WERI-Rb-1 (cell line): Measurements from ENCODE around the gene RABEP1.

Source experiments
- DNase-seq: peaks from one replicate; pipeline ENCODE4 v3.0.0-alpha.2; 2020
- H3K27ac ChIP-seq: fragments of 250-450 bp; sonication (Bioruptor Pico); 2 replicates; pipeline ENCODE4 v1.5.1; 2020; ENCODE audit warnings: mild to moderate bottlenecking, moderate library complexity
- H3K27me3 ChIP-seq: fragments of 250-450 bp; sonication (Bioruptor Pico); 2 replicates; pipeline ENCODE4 v1.5.1; 2021; ENCODE audit warnings: mild to moderate bottlenecking, low read depth, moderate library complexity; ENCODE audit not compliant: insufficient read depth, severe bottlenecking
- H3K36me3 ChIP-seq: fragments of 250-450 bp; sonication (Bioruptor Pico); 2 replicates; pipeline ENCODE4 v1.5.1; 2020; ENCODE audit warnings: mild to moderate bottlenecking, moderate library complexity
- H3K4me3 ChIP-seq: 2 replicates; pipeline ENCODE4 v1.5.1; 2011; ENCODE audit warnings: low read depth, mild to moderate bottlenecking, control low read depth, low read length
- H3K9me3 ChIP-seq: fragments of 250-450 bp; sonication (Bioruptor Pico); 2 replicates; pipeline ENCODE4 v1.5.1; 2021; ENCODE audit warnings: mild to moderate bottlenecking, moderate library complexity; ENCODE audit not compliant: severe bottlenecking
- TF ChIP-seq, protein P1 (sequence below): IDR thresholded peaks from 2 replicates; pipeline ENCODE4 v1.5.1; 2011; ENCODE audit warnings: low read depth, mild to moderate bottlenecking, control low read depth, inconsistent platforms, low read length

The RABEP1 gene

DNA sequence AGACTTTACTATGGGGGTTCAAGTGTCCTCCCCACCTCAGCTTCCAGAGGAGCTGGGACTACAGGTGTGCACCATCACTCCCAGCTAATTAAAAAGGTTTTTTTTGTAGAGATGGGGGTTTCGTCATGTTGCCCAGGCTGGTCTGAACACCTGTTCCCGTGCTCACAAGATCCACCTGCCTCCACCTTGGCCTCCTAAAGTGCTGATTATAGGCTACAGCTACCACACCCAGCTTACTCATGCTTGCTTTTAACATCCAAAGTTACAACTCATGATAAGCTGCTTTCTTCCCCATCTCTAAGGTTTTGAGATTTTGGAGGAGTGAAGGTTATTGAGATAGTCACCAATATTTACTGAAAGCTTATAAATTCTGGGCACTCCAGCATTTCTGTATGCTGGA is 134.8 kb downstream of the RABEP1 start:
- DNase-seq: no peak
- TF ChIP-seq, protein P1, sequence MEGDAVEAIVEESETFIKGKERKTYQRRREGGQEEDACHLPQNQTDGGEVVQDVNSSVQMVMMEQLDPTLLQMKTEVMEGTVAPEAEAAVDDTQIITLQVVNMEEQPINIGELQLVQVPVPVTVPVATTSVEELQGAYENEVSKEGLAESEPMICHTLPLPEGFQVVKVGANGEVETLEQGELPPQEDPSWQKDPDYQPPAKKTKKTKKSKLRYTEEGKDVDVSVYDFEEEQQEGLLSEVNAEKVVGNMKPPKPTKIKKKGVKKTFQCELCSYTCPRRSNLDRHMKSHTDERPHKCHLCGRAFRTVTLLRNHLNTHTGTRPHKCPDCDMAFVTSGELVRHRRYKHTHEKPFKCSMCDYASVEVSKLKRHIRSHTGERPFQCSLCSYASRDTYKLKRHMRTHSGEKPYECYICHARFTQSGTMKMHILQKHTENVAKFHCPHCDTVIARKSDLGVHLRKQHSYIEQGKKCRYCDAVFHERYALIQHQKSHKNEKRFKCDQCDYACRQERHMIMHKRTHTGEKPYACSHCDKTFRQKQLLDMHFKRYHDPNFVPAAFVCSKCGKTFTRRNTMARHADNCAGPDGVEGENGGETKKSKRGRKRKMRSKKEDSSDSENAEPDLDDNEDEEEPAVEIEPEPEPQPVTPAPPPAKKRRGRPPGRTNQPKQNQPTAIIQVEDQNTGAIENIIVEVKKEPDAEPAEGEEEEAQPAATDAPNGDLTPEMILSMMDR: no peak
- Histone ChIP-seq H3K27ac (no peak overlapping the region), H3K36me3 (peaks cover 69% of the 10 kb centered on the region), H3K27me3 (no peaks in the 10 kb centered on the region), H3K9me3 (no peaks in the 10 kb centered on the region), H3K4me3 (no peak overlapping the region)

DNA sequence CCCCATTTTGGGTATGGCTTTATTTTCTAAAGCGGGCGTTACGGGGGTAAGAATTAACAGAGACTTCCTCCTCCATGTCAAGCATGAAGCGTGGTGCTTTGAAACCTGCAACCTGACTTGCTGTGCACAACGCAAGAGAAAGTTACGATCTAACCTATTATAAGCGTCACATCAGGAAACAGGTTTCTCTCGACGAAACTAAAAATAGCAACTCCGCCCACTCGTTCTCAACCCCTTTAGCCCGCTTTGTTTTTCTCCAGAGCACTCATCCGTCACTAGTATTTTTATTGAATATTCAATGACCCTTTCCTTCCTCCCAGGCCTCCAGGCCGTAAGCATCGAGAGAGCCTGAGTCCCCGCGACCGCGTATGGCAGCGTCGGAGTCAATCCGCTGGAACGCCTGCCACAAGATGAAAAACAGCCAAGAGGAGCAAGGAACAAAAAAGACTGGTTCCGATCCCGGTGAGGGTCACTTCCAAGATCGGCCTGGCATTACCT is 136.8 kb downstream of the RABEP1 start:
- Histone ChIP-seq H3K36me3 (peaks cover 69% of the 10 kb centered on the region), H3K27ac (peak overlapping the region; percentile 84)
- DNase-seq: no peak

DNA sequence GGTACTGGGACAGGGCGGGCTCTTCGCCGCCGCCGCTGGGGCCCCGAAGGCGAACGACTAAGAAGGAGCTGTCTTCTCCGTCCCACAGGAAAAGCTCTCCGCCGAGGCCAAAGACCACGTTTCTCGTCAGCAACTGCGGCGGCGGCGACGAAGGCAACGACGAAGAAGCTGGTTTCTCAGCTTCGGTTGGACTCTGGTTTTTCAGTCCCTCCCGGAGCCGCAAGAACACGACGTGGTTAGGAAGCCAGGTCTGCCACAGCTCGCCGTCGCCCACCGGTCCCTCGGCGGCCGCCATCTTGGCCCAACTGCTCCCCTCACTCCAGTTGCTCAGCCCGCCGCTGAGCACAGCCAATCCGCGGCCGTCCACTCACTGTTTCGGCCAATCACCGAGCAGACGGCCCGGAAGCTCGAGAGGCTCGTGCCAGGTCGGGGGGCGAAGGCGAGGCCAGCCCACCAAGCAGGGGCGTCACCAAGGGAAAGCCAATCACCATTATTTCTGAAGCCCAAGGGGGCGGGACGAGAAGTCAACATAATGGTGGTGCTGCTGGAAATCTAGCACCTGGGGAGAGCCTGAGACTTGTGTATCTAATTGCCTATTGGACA is 137.4 kb downstream of the RABEP1 start, which contains the start of gene NUP88:
Gene NUP88, minus strand, starts transcription at position 307 of the 603 bp plus-strand sequence. Its CDS starts 12 bp downstream, at position 295.
- TF ChIP-seq, protein P1: no peak
- H3K36me3 ChIP-seq: peaks cover 69% of the 10 kb centered on the region
- DNase-seq: peak; percentile 97
- H3K4me3 ChIP-seq: peak within 1 kb of the TSS; percentile 71
- H3K27me3 ChIP-seq: no peaks in the 10 kb centered on the region
- H3K9me3 ChIP-seq: no peaks in the 10 kb centered on the region
- peak within 1 kb of the TSS; percentile 90 for H3K27ac ChIP-seq

More for the DNA sequence above, 136.8 kb downstream of the RABEP1 start:
- Histone ChIP-seq H3K4me3 (peak overlapping the region; percentile 71), H3K9me3 (no peaks in the 10 kb centered on the region), H3K27me3 (no peaks in the 10 kb centered on the region)
- TF ChIP-seq, protein P1: no peak

DNA sequence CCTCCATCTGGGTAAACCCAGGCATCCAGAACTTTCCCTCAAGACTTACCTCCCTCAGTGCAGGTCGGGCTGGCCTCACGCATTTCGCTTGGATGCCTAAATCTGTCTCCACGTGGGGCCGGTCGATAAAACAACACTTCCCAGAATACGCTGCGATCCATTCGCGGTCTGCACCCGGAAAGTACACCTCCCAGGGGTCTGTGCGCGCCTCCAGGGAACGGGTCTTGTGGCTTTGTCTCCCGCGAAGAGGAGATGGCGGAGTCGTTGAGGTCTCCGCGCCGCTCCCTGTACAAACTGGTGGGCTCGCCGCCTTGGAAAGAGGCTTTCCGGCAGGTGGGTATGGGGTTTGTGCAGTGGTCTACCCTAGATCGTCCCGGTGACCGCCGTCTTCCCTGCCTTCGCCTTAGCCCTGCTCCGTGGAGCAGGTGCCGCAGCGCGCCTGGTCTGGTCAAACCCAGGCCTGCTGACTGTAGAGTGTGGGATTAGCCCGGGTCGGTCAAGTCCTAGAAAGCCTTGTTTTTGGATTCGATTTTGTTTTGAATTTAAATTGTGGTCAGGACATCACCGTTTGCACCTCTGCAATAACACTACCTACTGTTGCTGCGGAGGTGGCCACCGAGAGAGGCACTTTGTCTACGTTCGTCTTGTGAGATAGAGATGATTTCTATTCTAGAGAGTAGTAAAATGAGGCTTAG is 138.0 kb downstream of the RABEP1 start, which contains the start of gene RPAIN:
Gene RPAIN, plus strand, starts transcription at position 224 of the 695 bp plus-strand sequence. Its CDS starts 29 bp downstream, at position 253.
- H3K4me3 ChIP-seq: peak within 1 kb of the TSS; percentile 71
- DNase-seq: peak; percentile 92
- H3K27me3 ChIP-seq: no peaks in the 10 kb centered on the region
- peaks cover 70% of the 10 kb centered on the region for H3K36me3 ChIP-seq
- H3K27ac ChIP-seq: peak within 1 kb of the TSS; percentile 90
- H3K9me3 ChIP-seq: no peaks in the 10 kb centered on the region
- TF ChIP-seq, protein P1: no peak

DNA sequence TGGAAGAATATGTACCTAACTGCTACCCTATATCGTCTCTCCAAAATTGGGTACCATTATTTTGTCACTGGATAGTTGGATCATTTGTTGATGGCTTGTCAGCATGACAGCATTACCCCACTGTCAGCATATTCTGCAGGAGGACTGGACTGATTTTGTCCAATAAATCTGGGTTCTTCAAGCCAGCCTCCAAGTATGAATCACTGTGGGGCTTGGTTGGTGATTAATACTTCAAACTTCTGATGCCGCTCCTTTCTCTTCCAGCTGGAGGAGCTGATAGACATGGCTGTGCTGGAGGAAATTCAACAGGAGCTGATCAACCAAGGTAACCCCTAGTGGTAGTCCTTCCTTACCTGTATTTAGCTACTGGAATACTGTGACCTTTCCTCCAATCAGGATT is 140.4 kb downstream of the RABEP1 start:
- H3K9me3 ChIP-seq: no peaks in the 10 kb centered on the region
- no peak for DNase-seq
- no peaks in the 10 kb centered on the region for H3K27me3 ChIP-seq
- no peak overlapping the region for H3K27ac ChIP-seq
- peaks cover 73% of the 10 kb centered on the region for H3K36me3 ChIP-seq
- TF ChIP-seq, protein P1: no peak
- H3K4me3 ChIP-seq: no peak overlapping the region
